Type B pancreatic cell (in vitro differentiated cells): ENCODE measurements around the gene OSBPL2. TPM values are rescaled to one million over a fixed set of nuclear protein-coding genes. Genes with fewer than 3 reads are reported as not detected.

Experiments
- DNase-seq: peaks from one replicate; pipeline ENCODE4 v3.0.0; 2021; ENCODE audit warnings: mixed read lengths; ENCODE audit not compliant: unreplicated experiment; ENCODE audit errors: extremely low spot score
- H3K27ac Mint-ChIP-seq: 2 replicates; pipeline ENCODE4 v1.8.0; 2021; ENCODE audit warnings: mild to moderate bottlenecking, mixed read lengths
- H3K27me3 Mint-ChIP-seq: 2 replicates; pipeline ENCODE4 v1.8.0; 2021; ENCODE audit warnings: mixed read lengths
- H3K36me3 Mint-ChIP-seq: 2 replicates; pipeline ENCODE4 v1.8.0; 2021; ENCODE audit warnings: mixed read lengths
- H3K4me1 Mint-ChIP-seq: one replicate; pipeline ENCODE4 v1.8.0; 2021; ENCODE audit warnings: mixed read lengths; ENCODE audit not compliant: unreplicated experiment
- H3K4me3 Mint-ChIP-seq: 2 replicates; pipeline ENCODE4 v1.8.0; 2021; ENCODE audit warnings: mild to moderate bottlenecking, mixed read lengths
- H3K9me3 Mint-ChIP-seq: 2 replicates; pipeline ENCODE4 v1.8.0; 2021; ENCODE audit warnings: mixed read lengths
- CTCF ChIP-seq: fragments of 200-600 bp; sonication (generic); conservative IDR thresholded peaks from 2 replicates; pipeline ENCODE4 v1.5.0; 2021; ENCODE audit warnings: antibody characterized with exemption, mild to moderate bottlenecking
- total RNA-seq: library from RNA; stranded (reverse); gene quantifications from 2 replicates; pipeline ENCODE4 v1.2.1, GENCODE V29; 2021; ENCODE audit warnings: low replicate concordance

OSBPL2 gene
- total RNA-seq, 1 donor from 2014 or later: 43.7 TPM

GRCh38 chr20:62232770-62233645 lies 5.3 kb upstream of the OSBPL2 start:
- no peaks in the 10 kb centered on the region for H3K9me3 Mint-ChIP-seq
- TF ChIP-seq CTCF: no peak
- no peaks in the 10 kb centered on the region for H3K27me3 Mint-ChIP-seq
- H3K27ac Mint-ChIP-seq: no peak overlapping the region
- peaks cover 4% of the 10 kb centered on the region for H3K4me1 Mint-ChIP-seq
- H3K36me3 Mint-ChIP-seq: no peaks in the 10 kb centered on the region
- no peak overlapping the region for H3K4me3 Mint-ChIP-seq
- DNase-seq: no peak

- Mint-ChIP-seq H3K4me1 (peaks cover 5% of the 10 kb centered on the region), H3K9me3 (no peaks in the 10 kb centered on the region), H3K36me3 (no peaks in the 10 kb centered on the region), H3K27me3 (no peaks in the 10 kb centered on the region), H3K4me3 (no peak overlapping the region), H3K27ac (no peak overlapping the region)
- no peak for DNase-seq
- no peak for TF ChIP-seq CTCF
Observed at GRCh38 chr20:62233684-62234083, 4.6 kb upstream of the OSBPL2 start.

- no peak overlapping the region for H3K4me3 Mint-ChIP-seq
- H3K36me3 Mint-ChIP-seq: no peaks in the 10 kb centered on the region
- H3K27ac Mint-ChIP-seq: no peak overlapping the region
- H3K4me1 Mint-ChIP-seq: peaks cover 5% of the 10 kb centered on the region
- no peak for DNase-seq
- no peaks in the 10 kb centered on the region for H3K27me3 Mint-ChIP-seq
- no peaks in the 10 kb centered on the region for H3K9me3 Mint-ChIP-seq
- TF ChIP-seq CTCF: no peak
Observed at GRCh38 chr20:62234339-62234738, 4.0 kb upstream of the OSBPL2 start.

- no peak for TF ChIP-seq CTCF
- Mint-ChIP-seq H3K9me3 (no peaks in the 10 kb centered on the region), H3K27ac (no peak overlapping the region), H3K27me3 (no peaks in the 10 kb centered on the region), H3K4me3 (no peak overlapping the region), H3K4me1 (peaks cover 5% of the 10 kb centered on the region), H3K36me3 (no peaks in the 10 kb centered on the region)
- DNase-seq: no peak
Observed at GRCh38 chr20:62235001-62235776, 3.1 kb upstream of the OSBPL2 start.

GRCh38 chr20:62235777-62236157 lies 2.6 kb upstream of the OSBPL2 start:
- H3K4me1 Mint-ChIP-seq: peaks cover 5% of the 10 kb centered on the region
- DNase-seq: no peak
- TF ChIP-seq CTCF: no peak
- H3K27me3 Mint-ChIP-seq: no peaks in the 10 kb centered on the region
- no peaks in the 10 kb centered on the region for H3K36me3 Mint-ChIP-seq
- H3K27ac Mint-ChIP-seq: no peak overlapping the region
- no peaks in the 10 kb centered on the region for H3K9me3 Mint-ChIP-seq
- H3K4me3 Mint-ChIP-seq: no peak overlapping the region
